ENCODE results near the gene MPZL1. TPM values are rescaled to one million over a fixed set of nuclear protein-coding genes. Genes with fewer than 3 reads are reported as not detected.

MPZL1 gene
- polyA plus RNA-seq, 2 of the 4 experiments (the other 2 are of a cell fraction), result 92.6 to 178 TPM

DNA sequence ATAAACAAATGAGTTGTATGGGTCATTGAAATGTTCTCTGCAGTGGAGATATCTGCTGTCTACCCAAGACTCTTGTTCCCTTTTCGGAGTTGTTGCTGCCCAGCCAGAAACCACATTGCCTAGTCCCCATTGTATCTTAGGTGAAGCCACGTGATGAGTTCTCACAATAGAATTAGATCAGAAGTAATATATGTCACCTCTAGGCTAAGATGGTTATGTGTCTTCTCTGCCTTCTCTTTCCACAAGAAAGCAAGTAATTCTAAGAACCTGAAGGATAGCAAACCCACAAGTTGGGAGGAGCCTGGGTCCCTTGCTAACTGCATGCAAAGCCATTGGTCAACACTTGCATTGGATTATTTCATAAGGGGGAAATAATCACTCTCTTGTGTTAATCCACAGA lies 115.5 kb downstream of the MPZL1 start:
- Histone ChIP-seq H3K9me3 (no peaks in the 10 kb centered on the region), H3K4me1 (no peaks in the 10 kb centered on the region), H3K4me2 (no peak overlapping the region), H3K27ac (no peak overlapping the region), H3K4me3 (no peak overlapping the region)
- ATAC-seq (no peak), FAIRE-seq (no peak), DNase-seq (ENCODE audit: low read depth in 1 of 2, low spot score in 1 of 2) (no peak)
- POLR2A ChIA-PET, result no interaction called here
- WGBS (ENCODE audit: missing lambda C conversion rate), result 60% methylated on average over 2 of the region's 2 CpGs
- CTCF ChIA-PET, result interaction anchor here (1.0 kb wide), 1 partner anchor 35 kb away, joined by 3 read pairs; no protein-coding TSS in a partner anchor
- TF ChIP-seq FOSB (CRISPR knock-in tag; IDR thresholded peaks at IDR 0.05) (no peak), TFCP2L1 (CRISPR knock-in tag; IDR thresholded peaks at IDR 0.05) (no peak), JUN (IDR thresholded peaks at IDR 0.05) (no peak), ZNF302 (CRISPR knock-in tag; IDR thresholded peaks at IDR 0.05) (no peak), EHMT2 (IDR thresholded peaks at IDR 0.05; ENCODE audit: low read depth) (no peak), HOXB13 (CRISPR knock-in tag; IDR thresholded peaks at IDR 0.05; ENCODE audit: low read depth) (no peak), HOXA7 (CRISPR knock-in tag; IDR thresholded peaks at IDR 0.05) (no peak), ZFP36 (IDR thresholded peaks at IDR 0.05; ENCODE audit: borderline replicate concordance, partially characterized antibody) (no peak), ZC3H11A (IDR thresholded peaks at IDR 0.05) (no peak)
- TF ChIP-seq, protein P1, sequence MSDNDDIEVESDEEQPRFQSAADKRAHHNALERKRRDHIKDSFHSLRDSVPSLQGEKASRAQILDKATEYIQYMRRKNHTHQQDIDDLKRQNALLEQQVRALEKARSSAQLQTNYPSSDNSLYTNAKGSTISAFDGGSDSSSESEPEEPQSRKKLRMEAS (IDR thresholded peaks at IDR 0.05), result no peak

DNA sequence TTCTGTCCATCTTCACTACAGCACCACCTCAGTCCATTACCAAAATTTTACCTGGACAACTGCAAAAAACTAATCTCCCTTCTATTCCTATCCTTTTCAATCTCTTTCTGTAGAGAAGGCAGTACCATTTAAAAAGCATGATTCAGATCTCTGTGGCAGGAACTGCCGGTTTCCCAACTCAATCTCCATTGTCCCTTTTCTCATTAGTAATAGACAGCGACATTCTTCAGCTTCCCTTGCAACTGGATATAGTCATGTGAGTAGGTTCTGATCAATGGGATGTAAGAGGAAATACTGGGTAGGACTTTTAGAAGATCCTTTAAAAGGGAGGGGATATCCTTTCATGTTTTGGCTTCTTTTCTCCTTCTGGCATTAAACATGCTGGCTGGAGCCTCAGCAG lies 117.2 kb downstream of the MPZL1 start:
- Histone ChIP-seq H3K4me2 (no peak overlapping the region), H3K4me1 (no peaks in the 10 kb centered on the region), H3K27ac (no peak overlapping the region), H3K9me3 (no peaks in the 10 kb centered on the region), H3K4me3 (no peak overlapping the region)
- TF ChIP-seq NR3C1 (IDR thresholded peaks at IDR 0.05), result no peak
- TF ChIP-seq, protein P2, sequence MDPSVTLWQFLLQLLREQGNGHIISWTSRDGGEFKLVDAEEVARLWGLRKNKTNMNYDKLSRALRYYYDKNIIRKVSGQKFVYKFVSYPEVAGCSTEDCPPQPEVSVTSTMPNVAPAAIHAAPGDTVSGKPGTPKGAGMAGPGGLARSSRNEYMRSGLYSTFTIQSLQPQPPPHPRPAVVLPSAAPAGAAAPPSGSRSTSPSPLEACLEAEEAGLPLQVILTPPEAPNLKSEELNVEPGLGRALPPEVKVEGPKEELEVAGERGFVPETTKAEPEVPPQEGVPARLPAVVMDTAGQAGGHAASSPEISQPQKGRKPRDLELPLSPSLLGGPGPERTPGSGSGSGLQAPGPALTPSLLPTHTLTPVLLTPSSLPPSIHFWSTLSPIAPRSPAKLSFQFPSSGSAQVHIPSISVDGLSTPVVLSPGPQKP (IDR thresholded peaks at IDR 0.05; ENCODE audit: low read depth, low read length), result no peak
- no peak for TF ChIP-seq BHLHE40 (IDR thresholded peaks at IDR 0.05; ENCODE audit: low read depth, low read length)
- TF ChIP-seq, protein P1 (IDR thresholded peaks at IDR 0.05), result no peak
- TF ChIP-seq KDM5A (IDR thresholded peaks at IDR 0.05), result no peak
- TF ChIP-seq GATA3 (IDR thresholded peaks at IDR 0.05; ENCODE audit: borderline replicate concordance), result no peak
- DNase-seq (ENCODE audit: low read depth in 1 of 2, low spot score in 1 of 2), result no peak
- no peak for ATAC-seq
- ChIA-PET POLR2A (no interaction called here), CTCF (no interaction called here)
- no peak for FAIRE-seq
- WGBS (ENCODE audit: missing lambda C conversion rate), result 69% methylated on average over 2 of the region's 2 CpGs

Other genes starting within 250 kb of the MPZL1 start
- 0.27 and 0.30 TPM in 2 replicates for gene CD247, start 203.5 kb upstream of the MPZL1 start, polyA plus RNA-seq (2011; rRNA removed)
- gene CD247, start 203.5 kb upstream of the MPZL1 start, polyA plus RNA-seq (2017; fragmentation: RNase III; extraction: RNeasy Plus Mini Kit Qiagen cat#74134 plus additional on column Dnase treatment), result 0.10 to 0.28 TPM (median 0.18 TPM) in 3 replicates
- 129 and 132 TPM in 2 replicates for gene CREG1, start 168.2 kb upstream of the MPZL1 start, polyA plus RNA-seq (2011; rRNA removed)
- gene CREG1, start 168.2 kb upstream of the MPZL1 start, polyA plus RNA-seq (2017; fragmentation: RNase III; extraction: RNeasy Plus Mini Kit Qiagen cat#74134 plus additional on column Dnase treatment), result 64.6 to 70.2 TPM (median 65.3 TPM) in 3 replicates
- gene RCSD1, start 91.8 kb upstream of the MPZL1 start, polyA plus RNA-seq (2011; rRNA removed), result 0.05 TPM in 1 of 2 replicates, not detected in the other
- gene RCSD1, start 91.8 kb upstream of the MPZL1 start, polyA plus RNA-seq (2017; fragmentation: RNase III; extraction: RNeasy Plus Mini Kit Qiagen cat#74134 plus additional on column Dnase treatment), result 0.04 TPM in 1 of 3 replicates, not detected in the others
- gene ADCY10, start 192.2 kb downstream of the MPZL1 start, polyA plus RNA-seq (2011; rRNA removed), result 0.18 and 0.20 TPM in 2 replicates
- 0.03 to 0.08 TPM (median 0.04 TPM) in 3 replicates for gene ADCY10, start 192.2 kb downstream of the MPZL1 start, polyA plus RNA-seq (2017; fragmentation: RNase III; extraction: RNeasy Plus Mini Kit Qiagen cat#74134 plus additional on column Dnase treatment)
- 74.7 and 86.8 TPM in 2 replicates for gene DCAF6, start 214.7 kb downstream of the MPZL1 start, polyA plus RNA-seq (2011; rRNA removed)
- gene DCAF6, start 214.7 kb downstream of the MPZL1 start, polyA plus RNA-seq (2017; fragmentation: RNase III; extraction: RNeasy Plus Mini Kit Qiagen cat#74134 plus additional on column Dnase treatment), result 34.4 to 39.9 TPM (median 38.4 TPM) in 3 replicates
- 98.9 and 120 TPM in 2 replicates for gene MPC2, start 215.1 kb downstream of the MPZL1 start, polyA plus RNA-seq (2011; rRNA removed)
- gene MPC2, start 215.1 kb downstream of the MPZL1 start, polyA plus RNA-seq (2017; fragmentation: RNase III; extraction: RNeasy Plus Mini Kit Qiagen cat#74134 plus additional on column Dnase treatment), result 49.5 to 53.0 TPM (median 49.7 TPM) in 3 replicates

Data from A549 (cell line).